22Rv1 (cell line): ENCODE measurements around the gene OBP2A.

ENCODE experiments used
- ZFX ChIP-seq: fragments of 450-650 bp; IDR thresholded peaks from 2 replicates; pipeline ENCODE4 v1.6.1; 2017; ENCODE audit warnings: antibody characterized with exemption, borderline replicate concordance
- TF ChIP-seq, protein P1 (sequence below): fragments of 450-650 bp; IDR thresholded peaks from 2 replicates; pipeline ENCODE4 v1.5.1; 2017; ENCODE audit warnings: mild to moderate bottlenecking

DNA sequence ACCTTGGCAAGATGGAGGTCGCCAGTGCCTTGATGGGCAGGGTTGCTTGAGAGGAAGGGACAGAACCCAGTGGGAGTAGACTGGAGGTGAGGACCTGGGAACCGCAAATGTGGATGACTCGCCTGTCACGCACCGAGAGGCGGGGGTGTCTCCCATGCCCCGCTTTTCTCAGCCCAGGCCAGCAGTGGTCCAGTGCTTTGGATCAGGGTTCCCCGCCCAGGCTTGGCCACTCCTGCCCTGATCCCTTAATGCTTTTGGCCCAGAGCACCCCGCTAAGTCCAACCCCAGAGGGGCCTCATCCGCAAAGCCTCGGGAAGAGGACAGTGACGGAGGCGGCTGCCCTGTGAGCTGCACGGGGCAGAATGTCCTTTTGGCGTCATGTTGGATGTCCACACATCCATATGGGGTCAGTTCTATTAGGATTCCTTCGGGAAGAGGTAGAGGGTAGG is 43.0 kb upstream of the OBP2A start:
- TF ChIP-seq ZFX, result no peak
- TF ChIP-seq, protein P1, sequence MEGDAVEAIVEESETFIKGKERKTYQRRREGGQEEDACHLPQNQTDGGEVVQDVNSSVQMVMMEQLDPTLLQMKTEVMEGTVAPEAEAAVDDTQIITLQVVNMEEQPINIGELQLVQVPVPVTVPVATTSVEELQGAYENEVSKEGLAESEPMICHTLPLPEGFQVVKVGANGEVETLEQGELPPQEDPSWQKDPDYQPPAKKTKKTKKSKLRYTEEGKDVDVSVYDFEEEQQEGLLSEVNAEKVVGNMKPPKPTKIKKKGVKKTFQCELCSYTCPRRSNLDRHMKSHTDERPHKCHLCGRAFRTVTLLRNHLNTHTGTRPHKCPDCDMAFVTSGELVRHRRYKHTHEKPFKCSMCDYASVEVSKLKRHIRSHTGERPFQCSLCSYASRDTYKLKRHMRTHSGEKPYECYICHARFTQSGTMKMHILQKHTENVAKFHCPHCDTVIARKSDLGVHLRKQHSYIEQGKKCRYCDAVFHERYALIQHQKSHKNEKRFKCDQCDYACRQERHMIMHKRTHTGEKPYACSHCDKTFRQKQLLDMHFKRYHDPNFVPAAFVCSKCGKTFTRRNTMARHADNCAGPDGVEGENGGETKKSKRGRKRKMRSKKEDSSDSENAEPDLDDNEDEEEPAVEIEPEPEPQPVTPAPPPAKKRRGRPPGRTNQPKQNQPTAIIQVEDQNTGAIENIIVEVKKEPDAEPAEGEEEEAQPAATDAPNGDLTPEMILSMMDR, result no peak
